KG1 (cell line): ENCODE measurements around the gene MBNL1.

Experiments
- DNase-seq: peaks from one replicate; lab custom pipeline; 2025; lab: John Stamatoyannopoulos, UW

Gene MBNL1

GRCh38 chr3:152272771-152273242 lies 4.1 kb downstream of the MBNL1 start:
- DNase-seq: no peak

DNA sequence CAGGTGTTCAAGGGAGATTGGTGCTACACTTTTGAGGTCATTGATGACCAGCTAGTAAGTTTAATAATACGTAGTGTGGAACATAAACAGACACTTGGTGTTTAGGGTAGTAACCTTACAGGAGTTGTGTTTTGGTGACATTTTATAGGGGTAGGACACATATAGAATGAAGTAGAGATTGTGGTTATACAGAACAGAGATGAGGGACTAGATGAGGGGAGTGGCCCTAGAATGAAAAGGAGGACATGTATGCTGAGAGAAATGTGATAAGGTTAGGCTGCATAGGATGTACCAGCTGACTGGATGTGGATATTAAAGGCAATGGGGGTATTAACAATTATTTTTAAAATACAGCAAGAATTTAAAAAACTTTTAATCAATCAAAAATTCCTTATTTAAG lies 8.0 kb downstream of the MBNL1 start:
- DNase-seq: no peak

GRCh38 chr3:152277198-152277597 lies 8.5 kb downstream of the MBNL1 start:
- DNase-seq: no peak

DNA sequence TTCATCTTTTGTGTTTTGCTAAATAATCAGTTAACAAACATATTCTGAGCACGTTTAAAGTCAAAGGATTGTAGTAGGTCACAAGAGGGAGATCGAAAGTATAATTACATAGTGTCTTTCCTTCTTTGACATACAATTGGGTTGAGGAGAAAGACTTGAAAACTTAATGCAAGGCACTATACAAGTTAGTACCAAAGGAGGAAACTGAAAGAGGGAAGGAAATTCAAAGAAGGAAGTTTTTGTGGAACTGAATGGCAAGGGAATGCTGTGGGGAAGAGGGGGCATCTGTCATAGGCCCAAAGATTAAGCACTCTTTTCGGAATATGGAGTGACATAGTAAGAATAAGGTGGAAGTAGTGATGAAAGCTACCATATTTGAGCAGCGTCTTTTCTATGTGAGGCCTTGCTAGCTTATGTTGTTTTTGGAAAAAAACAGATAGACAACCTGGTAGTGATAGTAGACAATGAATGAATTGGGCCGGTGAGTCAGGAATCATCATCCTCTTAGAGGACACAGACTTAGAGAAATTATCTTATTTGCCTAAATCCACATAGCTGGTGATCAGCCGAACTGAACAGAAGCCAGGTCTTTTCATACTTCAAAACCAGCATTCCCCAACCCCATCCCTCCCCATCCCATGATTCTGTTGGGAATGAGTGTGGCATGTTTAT lies 10.2 kb downstream of the MBNL1 start:
- no peak for DNase-seq

DNA sequence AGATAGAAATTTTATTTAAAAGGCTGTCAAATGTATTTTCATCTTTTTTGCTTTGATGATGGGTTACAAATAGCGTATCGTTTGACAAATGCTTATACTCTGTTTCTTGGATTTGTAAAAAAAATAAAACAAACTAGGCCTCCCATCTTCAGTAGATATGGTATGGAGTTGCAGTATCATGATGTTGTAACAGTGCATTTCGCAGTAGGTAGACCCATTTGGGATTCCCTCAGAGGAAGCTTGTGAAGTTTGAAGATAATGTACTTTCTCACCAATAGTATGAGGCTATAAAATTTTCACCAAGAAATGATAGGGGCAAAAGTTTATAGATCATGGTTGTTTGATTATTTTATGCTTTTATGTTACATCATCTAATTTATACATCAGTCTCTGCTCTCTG lies 10.8 kb downstream of the MBNL1 start:
- DNase-seq: no peak

DNA sequence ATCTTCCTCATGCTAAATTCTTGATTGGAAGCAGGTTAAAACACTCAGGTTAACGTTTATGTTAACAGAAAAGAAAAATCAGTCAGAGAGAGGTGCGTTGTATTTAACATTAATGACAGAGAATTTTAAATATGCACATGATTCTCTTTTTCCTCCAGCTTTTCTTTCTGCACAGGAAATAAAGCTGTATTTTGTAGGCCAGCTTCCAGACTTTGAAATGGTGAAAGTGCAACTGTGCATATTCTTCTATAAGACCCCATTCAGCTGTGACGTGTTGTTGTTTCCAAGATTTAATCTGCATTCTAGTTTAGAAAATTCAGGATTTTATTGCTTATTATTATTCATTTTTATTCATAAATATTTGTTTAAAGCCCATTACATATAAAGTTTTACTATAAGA lies 11.8 kb downstream of the MBNL1 start:
- no peak for DNase-seq

- no peak for DNase-seq
These were observed 12.5 kb downstream of the MBNL1 start for GRCh38 chr3:152281133-152281713.

GRCh38 chr3:152282813-152283212 lies 14.1 kb downstream of the MBNL1 start:
- no peak for DNase-seq

DNA sequence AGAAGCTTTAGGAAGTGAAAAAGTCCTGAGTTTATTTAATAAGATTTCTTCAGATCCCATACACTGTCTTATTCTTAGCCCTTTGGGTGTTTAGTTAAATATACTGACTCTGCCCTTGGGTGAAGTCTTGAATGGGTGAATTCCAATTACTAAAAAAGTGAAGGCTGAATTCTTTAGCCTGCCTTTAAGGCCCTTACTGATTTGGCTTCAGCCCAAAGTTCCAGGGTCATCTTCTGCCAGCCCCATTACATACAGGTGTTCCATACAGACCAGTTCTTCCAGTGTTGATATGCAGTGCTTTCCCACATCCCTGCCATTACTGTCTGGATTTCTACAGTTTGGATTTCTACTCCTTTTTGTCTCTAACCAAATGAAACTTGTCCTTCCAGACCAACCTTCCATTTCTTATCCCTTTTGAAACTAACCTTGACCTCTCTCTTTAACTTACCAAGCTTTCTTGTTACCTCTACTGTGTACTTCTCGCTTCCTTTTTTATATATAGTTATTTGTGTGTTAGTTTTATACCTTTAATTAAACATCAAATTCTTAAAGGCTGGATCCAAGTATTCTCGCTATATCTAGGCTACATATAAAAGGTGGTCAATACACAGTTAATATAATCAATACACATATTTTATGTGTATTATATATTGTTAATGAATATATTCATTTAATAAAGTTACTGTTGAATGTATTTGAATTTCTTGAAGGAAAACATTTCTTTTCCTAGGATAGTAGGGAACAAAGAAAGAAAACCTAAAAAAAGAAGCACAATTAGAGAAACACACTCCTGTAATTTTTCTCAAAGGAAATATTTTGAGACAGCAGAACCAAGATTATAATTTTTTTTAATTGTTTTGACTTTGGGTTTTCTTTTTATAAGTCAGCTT lies 15.0 kb downstream of the MBNL1 start:
- no peak for DNase-seq

GRCh38 chr3:152284906-152285305 lies 16.2 kb downstream of the MBNL1 start:
- no peak for DNase-seq

- no peak for DNase-seq
These were observed 16.8 kb downstream of the MBNL1 start for GRCh38 chr3:152285509-152285908.

- no peak for DNase-seq
These were observed 19.3 kb downstream of the MBNL1 start for GRCh38 chr3:152287898-152288576.

- DNase-seq: no peak
These were observed 20.0 kb downstream of the MBNL1 start for GRCh38 chr3:152288681-152289080.

GRCh38 chr3:152289708-152290107 lies 21.0 kb downstream of the MBNL1 start:
- DNase-seq: no peak

- no peak for DNase-seq
These were observed 21.6 kb downstream of the MBNL1 start for GRCh38 chr3:152290374-152290773.

DNA sequence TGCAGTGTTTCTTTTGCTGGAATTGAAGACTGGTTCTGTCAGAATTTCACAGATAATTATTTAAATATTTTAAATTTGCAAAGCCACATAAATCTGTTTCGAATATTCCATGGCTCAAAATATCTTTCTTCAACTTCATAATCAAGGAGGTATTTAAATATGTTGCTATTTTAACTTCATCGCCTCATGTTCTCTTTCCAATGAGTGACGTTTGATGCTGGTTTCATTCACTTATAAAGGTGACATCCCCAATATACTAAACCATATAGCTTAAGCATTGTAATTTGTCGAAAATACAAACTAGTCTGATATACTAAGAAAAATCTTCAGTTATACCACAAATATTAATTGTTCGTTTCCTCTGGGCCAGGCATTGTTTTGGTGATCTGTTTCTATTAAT lies 22.5 kb downstream of the MBNL1 start:
- no peak for DNase-seq

DNA sequence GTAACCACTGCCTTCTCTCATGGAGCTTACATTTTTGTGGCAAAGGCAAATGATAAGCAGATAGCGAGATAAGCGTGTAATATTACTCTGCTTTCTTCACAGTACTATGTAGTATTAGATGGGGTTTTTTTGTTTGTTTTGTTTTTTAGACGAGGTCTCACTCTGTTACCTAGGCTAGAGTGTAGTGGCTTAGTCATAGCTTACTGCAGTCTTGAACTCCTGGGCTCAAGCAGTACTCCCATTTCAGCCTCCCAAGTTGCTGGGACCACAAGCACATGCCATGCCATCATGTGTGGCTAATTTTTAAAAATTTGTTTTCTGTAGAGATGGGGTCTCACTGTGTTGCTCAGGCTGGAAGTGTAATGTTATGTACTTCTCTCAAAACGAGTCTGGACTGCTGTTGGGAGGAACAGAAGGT lies 22.9 kb downstream of the MBNL1 start:
- no peak for DNase-seq

DNA sequence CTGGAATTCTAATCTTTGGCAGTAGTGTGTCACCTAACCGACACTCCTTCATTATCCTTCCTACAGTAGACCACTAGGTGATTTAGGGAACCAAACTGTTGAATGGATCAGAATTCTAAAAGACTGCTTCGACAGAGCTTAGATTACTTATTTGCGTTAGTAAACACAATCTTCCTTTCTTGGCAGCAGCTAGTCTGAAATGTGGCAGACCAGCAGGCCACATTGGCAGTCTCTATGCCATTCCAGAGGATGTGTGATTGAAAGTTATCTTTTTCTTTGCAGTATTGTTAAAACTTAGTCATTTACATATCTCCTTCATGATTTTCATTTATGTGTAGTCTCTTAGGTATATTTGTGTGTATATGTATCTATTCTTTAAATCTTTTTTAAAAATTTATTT lies 23.6 kb downstream of the MBNL1 start:
- no peak for DNase-seq

DNA sequence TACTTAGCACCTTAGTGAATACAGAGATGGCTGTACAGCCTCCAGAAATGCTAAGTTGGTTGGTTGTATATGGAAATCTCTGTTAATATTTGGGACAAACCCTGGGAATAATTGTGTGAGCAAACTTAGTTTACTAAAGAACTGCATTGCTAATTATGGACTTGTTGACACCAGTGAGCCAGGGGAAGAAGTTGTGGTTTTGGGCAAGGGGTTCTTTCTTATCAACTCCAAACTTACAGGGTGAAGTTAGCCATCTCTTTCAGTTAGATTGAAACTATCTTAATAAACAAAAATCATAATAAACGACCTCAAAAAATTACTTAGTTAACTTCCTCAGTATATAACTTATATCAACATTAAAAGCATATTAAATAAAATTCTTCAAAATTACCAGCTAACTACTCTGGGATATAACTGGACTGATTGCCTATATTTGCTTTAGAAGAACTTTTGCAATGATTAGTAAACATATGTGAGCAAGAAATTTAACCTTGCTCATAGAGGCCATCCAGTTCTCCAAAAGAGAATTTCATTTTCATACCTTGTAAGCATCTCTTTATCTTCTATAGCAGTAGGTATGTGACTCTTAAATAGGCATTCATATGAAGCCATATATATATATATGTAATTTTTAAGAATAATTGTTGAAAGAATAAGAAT lies 24.7 kb downstream of the MBNL1 start:
- DNase-seq: no peak

DNA sequence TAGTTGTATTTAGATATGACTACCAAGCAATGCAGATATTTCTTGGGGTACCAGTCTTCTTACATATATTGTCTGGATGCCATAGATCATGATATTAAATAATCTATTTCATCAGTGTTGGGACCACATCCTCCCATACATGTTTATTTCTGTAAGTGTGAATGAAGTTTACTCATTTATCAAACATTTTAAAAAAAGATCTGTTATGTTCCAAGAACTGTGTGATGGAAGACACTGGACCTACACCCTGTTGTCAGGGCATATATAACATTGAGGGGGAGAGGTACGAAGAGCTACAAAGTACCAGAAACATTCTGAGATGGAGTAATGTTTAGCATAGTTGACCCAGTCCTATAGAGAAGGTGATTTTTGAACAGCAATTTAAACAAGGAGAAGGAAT lies 26.6 kb downstream of the MBNL1 start:
- DNase-seq: no peak

DNA sequence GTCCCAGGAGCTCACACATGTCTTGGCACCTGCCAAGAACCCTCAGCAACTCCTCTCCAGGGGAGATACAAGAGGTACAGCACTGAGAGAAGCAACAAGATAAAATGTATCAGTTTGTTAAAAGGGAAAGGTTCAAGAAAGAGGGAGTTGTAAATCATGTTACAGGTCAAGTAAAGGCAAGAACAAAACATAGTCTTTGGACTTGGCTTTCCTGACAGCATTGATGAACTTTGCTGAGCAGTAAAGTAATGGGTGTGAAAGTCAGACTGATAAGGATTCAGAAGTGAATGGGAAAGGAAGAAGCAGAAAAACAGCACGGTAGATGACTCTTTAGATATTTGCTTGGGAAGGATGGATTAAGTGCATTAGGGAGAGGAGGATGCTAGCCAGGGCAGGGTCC lies 27.1 kb downstream of the MBNL1 start:
- no peak for DNase-seq

DNA sequence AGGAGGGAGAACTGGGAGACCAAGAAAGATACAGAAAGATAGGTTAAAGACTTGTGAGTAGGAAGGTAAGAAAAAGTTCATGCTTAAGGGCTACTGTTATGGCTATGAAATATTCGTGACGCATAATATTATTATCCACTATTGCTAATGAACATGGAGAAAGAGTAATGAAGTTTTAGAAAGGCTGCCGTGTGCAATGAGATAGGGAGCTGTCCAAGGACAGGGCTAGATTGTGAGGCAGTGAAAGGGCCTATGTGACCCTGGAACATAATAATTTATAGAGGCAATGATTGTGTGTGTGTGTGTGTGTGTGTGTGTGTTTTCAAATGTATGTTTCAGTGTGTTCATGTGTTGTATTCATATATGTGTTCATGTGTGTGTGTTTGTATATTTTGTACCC lies 27.7 kb downstream of the MBNL1 start:
- no peak for DNase-seq
